ENCODE measurements around the gene AKR1B1. TPM values are rescaled to one million over a fixed set of nuclear protein-coding genes. Genes with fewer than 3 reads are reported as not detected.

The AKR1B1 gene
- total and polyA plus RNA-seq, 2 of the 4 experiments (the other 2 are of a cell fraction): 90.9 to 201 TPM

GRCh38 chr7:134504660-134505164, 45.8 kb upstream of the AKR1B1 start:
- Histone ChIP-seq H3K9ac (ENCODE audit: low read depth, low read length) (no peak overlapping the region), H3K27me3 (ENCODE audit: control insufficient read depth, insufficient read depth, low read length) (no peaks in the 10 kb centered on the region), H3K4me1 (ENCODE audit: control insufficient read depth, insufficient read depth, low read length) (peaks cover 5% of the 10 kb centered on the region), H3K14ac (replicated peaks; ENCODE audit: low read depth, low read length) (no peak overlapping the region; the same call in 1 of the 2 replicates), H2BK20ac (ENCODE audit: low read depth, low read length) (no peak overlapping the region), H3K79me1 (ENCODE audit: low read depth in 1 of 2, low read length in 2 of 2) (no peaks in the 10 kb centered on the region), H2BK5ac (ENCODE audit: low read depth, low read length, poor library complexity, severe bottlenecking) (no peak overlapping the region), H3K18ac (ENCODE audit: low read depth, low read length) (no peak overlapping the region), H3K36me3 (ENCODE audit: control insufficient read depth, insufficient read depth, low read length) (no peaks in the 10 kb centered on the region), H3K56ac (ENCODE audit: extremely low read depth, insufficient read depth, low read length) (no peak overlapping the region), H2AFZ (replicated peaks; ENCODE audit: low read length, poor library complexity) (peak overlapping the region; percentile 61), H2BK120ac (ENCODE audit: low read depth, low read length) (no peak overlapping the region), H2AK5ac (ENCODE audit: low read depth, low read length) (peak overlapping the region; percentile 43; the same call in 1 of the 2 replicates), H2BK15ac (ENCODE audit: low read depth, low read length) (no peak overlapping the region), H4K5ac (ENCODE audit: low read depth, low read length) (no peak overlapping the region), H3K9me3 (ENCODE audit: control insufficient read depth, insufficient read depth, low read length) (no peaks in the 10 kb centered on the region), H4K91ac (ENCODE audit: insufficient read depth, low read depth, low read length) (no peak overlapping the region), H3K9me1 (ENCODE audit: insufficient read depth, low read length) (no peaks in the 10 kb centered on the region), H2AK9ac (replicated peaks; ENCODE audit: low read depth, low read length, poor library complexity) (no peak overlapping the region), H3K23ac (ENCODE audit: low read depth, low read length) (no peak overlapping the region), H3K27ac (ENCODE audit: insufficient read depth, low read length) (no peak overlapping the region), H3K4me3 (ENCODE audit: insufficient read depth, low read depth, low read length) (no peak overlapping the region), H4K20me1 (ENCODE audit: insufficient read depth, low read length) (no peaks in the 10 kb centered on the region), H4K8ac (ENCODE audit: low read depth in 2 of 2, low read length in 2 of 2) (no peak overlapping the region), H3K4me2 (ENCODE audit: low read depth, low read length) (no peak overlapping the region), H3K4ac (ENCODE audit: low read depth, low read length) (no peak overlapping the region; the same call in 1 of the 2 replicates)
- ATAC-seq (ENCODE audit: low read depth): no peak
- BruUV-seq (replicated peaks): no TSS peak
- in situ Hi-C loops (cut with MboI; ENCODE audit: low sequenced_read_pairs) (no loop called here), dilution Hi-C loops (cut with HindIII; ENCODE audit: low sequenced_read_pairs, unreplicated experiment) (no loop called here), intact Hi-C loops (cut with micrococcal nuclease) (no loop called here)
- WGBS, 2 experiments (ENCODE audit: extremely low coverage in 2 of 2, insufficient read length in 1 of 2): no CpG with 5 or more reads among the region's 3 CpGs
- DNase-seq: no peak
- ChIA-PET CTCF (no interaction called here), POLR2A (ENCODE audit: unreplicated experiment) (no interaction called here)
- TF ChIP-seq MXI1 (IDR thresholded peaks at IDR 0.05; ENCODE audit: borderline replicate concordance, low read depth, low read length): no peak
- TF ChIP-seq, protein P1, sequence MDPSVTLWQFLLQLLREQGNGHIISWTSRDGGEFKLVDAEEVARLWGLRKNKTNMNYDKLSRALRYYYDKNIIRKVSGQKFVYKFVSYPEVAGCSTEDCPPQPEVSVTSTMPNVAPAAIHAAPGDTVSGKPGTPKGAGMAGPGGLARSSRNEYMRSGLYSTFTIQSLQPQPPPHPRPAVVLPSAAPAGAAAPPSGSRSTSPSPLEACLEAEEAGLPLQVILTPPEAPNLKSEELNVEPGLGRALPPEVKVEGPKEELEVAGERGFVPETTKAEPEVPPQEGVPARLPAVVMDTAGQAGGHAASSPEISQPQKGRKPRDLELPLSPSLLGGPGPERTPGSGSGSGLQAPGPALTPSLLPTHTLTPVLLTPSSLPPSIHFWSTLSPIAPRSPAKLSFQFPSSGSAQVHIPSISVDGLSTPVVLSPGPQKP (IDR thresholded peaks at IDR 0.05; ENCODE audit: borderline replicate concordance, low read depth, low read length): no peak
- TF ChIP-seq NFE2L2 (IDR thresholded peaks at IDR 0.05; ENCODE audit: low read depth, low read length): no peak
- no peak for TF ChIP-seq POLR2A (IDR thresholded peaks at IDR 0.05; ENCODE audit: low read depth, low read length)
- TF ChIP-seq CTCF (conservative IDR thresholded peaks at IDR 0.05; ENCODE audit: low read depth, low read length): no peak
- no peak for TF ChIP-seq RFX5 (IDR thresholded peaks at IDR 0.05; ENCODE audit: low read depth, low read length)
- no peak for TF ChIP-seq SMC3 (IDR thresholded peaks at IDR 0.05; ENCODE audit: low read depth, low read length)
- no peak for TF ChIP-seq USF2 (IDR thresholded peaks at IDR 0.05; ENCODE audit: low read depth, low read length)
- no peak for TF ChIP-seq MAZ (IDR thresholded peaks at IDR 0.05; ENCODE audit: borderline replicate concordance, low read depth, low read length)
- TF ChIP-seq CHD1 (IDR thresholded peaks at IDR 0.05; ENCODE audit: low read depth, low read length): no peak
- TF ChIP-seq MAFK (IDR thresholded peaks at IDR 0.05; ENCODE audit: low read depth, low read length): no peak
- TF ChIP-seq CEBPB (IDR thresholded peaks at IDR 0.05; ENCODE audit: low read depth, low read length): no peak
- no peak for TF ChIP-seq RCOR1 (IDR thresholded peaks at IDR 0.05; ENCODE audit: insufficient replicate concordance, low read length)
- no peak for TF ChIP-seq FOS (IDR thresholded peaks at IDR 0.05; ENCODE audit: low read depth, low read length)
- no peak for TF ChIP-seq RAD21 (IDR thresholded peaks at IDR 0.05; ENCODE audit: low read length)

All from IMR-90 (cell line).